ENCODE results near the gene KDM4C. TPM values are rescaled to one million over a fixed set of nuclear protein-coding genes. Genes with fewer than 3 reads are reported as not detected.
A peak's percentile ranks its signal among the peaks of the same experiment; 100 is the strongest.

Gene KDM4C
- total and polyA plus RNA-seq, 2 of the 13 experiments (the other 11 are each of a cell fraction or from before 2014, with no cell fraction given), result 19.4 to 23.6 TPM

DNA sequence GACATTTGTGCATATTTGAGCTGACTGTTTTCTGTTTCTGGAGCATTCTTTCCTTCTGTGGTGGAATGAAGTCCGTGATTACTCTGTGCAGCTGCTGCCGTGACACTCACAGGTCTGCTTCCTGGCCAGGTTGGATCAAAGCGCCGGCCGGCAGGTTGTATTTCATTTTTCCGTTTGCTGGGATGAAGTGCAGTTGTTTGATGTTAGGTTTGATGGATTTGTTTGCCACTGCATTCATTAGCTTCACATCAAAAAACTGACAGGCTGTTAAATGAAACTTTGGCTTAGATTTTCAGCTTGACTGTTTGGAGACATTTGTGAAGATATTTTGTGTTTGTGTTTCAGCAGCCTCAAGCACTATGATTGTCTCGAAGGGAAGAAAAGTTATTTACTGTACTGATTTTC lies 140.1 kb downstream of the KDM4C start (continued):
- no peak for TF ChIP-seq MAZ (IDR thresholded peaks at IDR 0.05; ENCODE audit: borderline replicate concordance, low read depth, low read length)
- no peak; the same call in 1 of the 2 replicates for TF ChIP-seq MAZ (CRISPR knock-in tag; IDR thresholded peaks at IDR 0.05; ENCODE audit: low read depth)
- TF ChIP-seq, protein P1, sequence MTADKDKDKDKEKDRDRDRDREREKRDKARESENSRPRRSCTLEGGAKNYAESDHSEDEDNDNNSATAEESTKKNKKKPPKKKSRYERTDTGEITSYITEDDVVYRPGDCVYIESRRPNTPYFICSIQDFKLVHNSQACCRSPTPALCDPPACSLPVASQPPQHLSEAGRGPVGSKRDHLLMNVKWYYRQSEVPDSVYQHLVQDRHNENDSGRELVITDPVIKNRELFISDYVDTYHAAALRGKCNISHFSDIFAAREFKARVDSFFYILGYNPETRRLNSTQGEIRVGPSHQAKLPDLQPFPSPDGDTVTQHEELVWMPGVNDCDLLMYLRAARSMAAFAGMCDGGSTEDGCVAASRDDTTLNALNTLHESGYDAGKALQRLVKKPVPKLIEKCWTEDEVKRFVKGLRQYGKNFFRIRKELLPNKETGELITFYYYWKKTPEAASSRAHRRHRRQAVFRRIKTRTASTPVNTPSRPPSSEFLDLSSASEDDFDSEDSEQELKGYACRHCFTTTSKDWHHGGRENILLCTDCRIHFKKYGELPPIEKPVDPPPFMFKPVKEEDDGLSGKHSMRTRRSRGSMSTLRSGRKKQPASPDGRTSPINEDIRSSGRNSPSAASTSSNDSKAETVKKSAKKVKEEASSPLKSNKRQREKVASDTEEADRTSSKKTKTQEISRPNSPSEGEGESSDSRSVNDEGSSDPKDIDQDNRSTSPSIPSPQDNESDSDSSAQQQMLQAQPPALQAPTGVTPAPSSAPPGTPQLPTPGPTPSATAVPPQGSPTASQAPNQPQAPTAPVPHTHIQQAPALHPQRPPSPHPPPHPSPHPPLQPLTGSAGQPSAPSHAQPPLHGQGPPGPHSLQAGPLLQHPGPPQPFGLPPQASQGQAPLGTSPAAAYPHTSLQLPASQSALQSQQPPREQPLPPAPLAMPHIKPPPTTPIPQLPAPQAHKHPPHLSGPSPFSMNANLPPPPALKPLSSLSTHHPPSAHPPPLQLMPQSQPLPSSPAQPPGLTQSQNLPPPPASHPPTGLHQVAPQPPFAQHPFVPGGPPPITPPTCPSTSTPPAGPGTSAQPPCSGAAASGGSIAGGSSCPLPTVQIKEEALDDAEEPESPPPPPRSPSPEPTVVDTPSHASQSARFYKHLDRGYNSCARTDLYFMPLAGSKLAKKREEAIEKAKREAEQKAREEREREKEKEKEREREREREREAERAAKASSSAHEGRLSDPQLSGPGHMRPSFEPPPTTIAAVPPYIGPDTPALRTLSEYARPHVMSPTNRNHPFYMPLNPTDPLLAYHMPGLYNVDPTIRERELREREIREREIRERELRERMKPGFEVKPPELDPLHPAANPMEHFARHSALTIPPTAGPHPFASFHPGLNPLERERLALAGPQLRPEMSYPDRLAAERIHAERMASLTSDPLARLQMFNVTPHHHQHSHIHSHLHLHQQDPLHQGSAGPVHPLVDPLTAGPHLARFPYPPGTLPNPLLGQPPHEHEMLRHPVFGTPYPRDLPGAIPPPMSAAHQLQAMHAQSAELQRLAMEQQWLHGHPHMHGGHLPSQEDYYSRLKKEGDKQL (CRISPR knock-in tag; IDR thresholded peaks at IDR 0.05; ENCODE audit: low read depth), result 0 out of 2 replicates have a peak, but pooled peaks have one; percentile 22
- TF ChIP-seq IRF2 (CRISPR knock-in tag; IDR thresholded peaks at IDR 0.05), result peak; percentile 71; the same call in 1 of the 2 replicates
- no peak for TF ChIP-seq ZNF468 (CRISPR knock-in tag; IDR thresholded peaks at IDR 0.05)
- TF ChIP-seq ASH2L (IDR thresholded peaks at IDR 0.05; ENCODE audit: insufficient read length, low read depth, low read length), result peak; percentile 80
- no peak for TF ChIP-seq ZFY (CRISPR knock-in tag; IDR thresholded peaks at IDR 0.05)
- TF ChIP-seq ZNF10 (CRISPR knock-in tag; IDR thresholded peaks at IDR 0.05; ENCODE audit: borderline replicate concordance, low read depth), result no peak
- no peak for TF ChIP-seq HES4 (CRISPR knock-in tag; IDR thresholded peaks at IDR 0.05; ENCODE audit: borderline replicate concordance)
- no peak for TF ChIP-seq RFXANK (CRISPR knock-in tag; IDR thresholded peaks at IDR 0.05)
- TF ChIP-seq, protein P2, sequence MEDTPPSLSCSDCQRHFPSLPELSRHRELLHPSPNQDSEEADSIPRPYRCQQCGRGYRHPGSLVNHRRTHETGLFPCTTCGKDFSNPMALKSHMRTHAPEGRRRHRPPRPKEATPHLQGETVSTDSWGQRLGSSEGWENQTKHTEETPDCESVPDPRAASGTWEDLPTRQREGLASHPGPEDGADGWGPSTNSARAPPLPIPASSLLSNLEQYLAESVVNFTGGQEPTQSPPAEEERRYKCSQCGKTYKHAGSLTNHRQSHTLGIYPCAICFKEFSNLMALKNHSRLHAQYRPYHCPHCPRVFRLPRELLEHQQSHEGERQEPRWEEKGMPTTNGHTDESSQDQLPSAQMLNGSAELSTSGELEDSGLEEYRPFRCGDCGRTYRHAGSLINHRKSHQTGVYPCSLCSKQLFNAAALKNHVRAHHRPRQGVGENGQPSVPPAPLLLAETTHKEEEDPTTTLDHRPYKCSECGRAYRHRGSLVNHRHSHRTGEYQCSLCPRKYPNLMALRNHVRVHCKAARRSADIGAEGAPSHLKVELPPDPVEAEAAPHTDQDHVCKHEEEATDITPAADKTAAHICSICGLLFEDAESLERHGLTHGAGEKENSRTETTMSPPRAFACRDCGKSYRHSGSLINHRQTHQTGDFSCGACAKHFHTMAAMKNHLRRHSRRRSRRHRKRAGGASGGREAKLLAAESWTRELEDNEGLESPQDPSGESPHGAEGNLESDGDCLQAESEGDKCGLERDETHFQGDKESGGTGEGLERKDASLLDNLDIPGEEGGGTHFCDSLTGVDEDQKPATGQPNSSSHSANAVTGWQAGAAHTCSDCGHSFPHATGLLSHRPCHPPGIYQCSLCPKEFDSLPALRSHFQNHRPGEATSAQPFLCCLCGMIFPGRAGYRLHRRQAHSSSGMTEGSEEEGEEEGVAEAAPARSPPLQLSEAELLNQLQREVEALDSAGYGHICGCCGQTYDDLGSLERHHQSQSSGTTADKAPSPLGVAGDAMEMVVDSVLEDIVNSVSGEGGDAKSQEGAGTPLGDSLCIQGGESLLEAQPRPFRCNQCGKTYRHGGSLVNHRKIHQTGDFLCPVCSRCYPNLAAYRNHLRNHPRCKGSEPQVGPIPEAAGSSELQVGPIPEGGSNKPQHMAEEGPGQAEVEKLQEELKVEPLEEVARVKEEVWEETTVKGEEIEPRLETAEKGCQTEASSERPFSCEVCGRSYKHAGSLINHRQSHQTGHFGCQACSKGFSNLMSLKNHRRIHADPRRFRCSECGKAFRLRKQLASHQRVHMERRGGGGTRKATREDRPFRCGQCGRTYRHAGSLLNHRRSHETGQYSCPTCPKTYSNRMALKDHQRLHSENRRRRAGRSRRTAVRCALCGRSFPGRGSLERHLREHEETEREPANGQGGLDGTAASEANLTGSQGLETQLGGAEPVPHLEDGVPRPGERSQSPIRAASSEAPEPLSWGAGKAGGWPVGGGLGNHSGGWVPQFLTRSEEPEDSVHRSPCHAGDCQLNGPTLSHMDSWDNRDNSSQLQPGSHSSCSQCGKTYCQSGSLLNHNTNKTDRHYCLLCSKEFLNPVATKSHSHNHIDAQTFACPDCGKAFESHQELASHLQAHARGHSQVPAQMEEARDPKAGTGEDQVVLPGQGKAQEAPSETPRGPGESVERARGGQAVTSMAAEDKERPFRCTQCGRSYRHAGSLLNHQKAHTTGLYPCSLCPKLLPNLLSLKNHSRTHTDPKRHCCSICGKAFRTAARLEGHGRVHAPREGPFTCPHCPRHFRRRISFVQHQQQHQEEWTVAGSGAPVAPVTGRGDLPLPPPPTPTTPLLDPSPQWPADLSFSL (CRISPR knock-in tag; IDR thresholded peaks at IDR 0.05), result no peak
- peak; percentile 57; the same call in 1 of the 2 replicates for TF ChIP-seq SMYD3 (CRISPR knock-in tag; IDR thresholded peaks at IDR 0.05)
- no peak for TF ChIP-seq NFYB (CRISPR knock-in tag; IDR thresholded peaks at IDR 0.05)
- peak; percentile 79 for TF ChIP-seq KDM6A (CRISPR knock-in tag; IDR thresholded peaks at IDR 0.05; ENCODE audit: low read depth)
- TF ChIP-seq CBX5 (CRISPR knock-in tag; IDR thresholded peaks at IDR 0.05; ENCODE audit: borderline replicate concordance), result no peak
- TF ChIP-seq SNAI1 (CRISPR knock-in tag; IDR thresholded peaks at IDR 0.05; ENCODE audit: borderline replicate concordance), result no peak
